HG03558 (cell line): Measurements from ENCODE around the gene CXCL16.

Source experiments
- ATAC-seq: cut with Tn5 transposase; IDR thresholded peaks from one replicate; pipeline ENCODE4 v1.9.1; 2021; ENCODE audit warnings: moderate number of reproducible peaks; ENCODE audit not compliant: unreplicated experiment; ENCODE audit errors: extremely low read depth

CXCL16 gene

DNA sequence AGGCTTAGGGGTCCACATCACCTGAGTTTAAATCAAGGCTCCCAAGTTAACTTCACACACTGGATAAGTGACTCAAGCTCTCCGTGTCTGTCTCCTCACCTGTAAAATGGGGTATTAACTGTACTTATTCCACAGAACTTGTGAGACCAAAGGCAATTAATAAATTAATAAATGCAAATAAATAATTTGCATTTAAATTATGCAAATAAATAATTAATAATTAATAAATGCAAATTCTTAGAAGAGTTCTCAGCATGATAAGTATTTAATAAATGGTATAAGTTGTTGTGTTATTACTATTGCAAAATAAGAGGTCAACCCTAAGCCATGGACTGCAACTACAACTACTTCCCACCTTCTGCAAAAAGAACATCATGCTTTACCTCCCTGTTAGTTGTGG lies 13.7 kb upstream of the CXCL16 start:
- no peak for ATAC-seq

- ATAC-seq, result no peak
Observed at GRCh38 chr17:4751932-4752331, 12.2 kb upstream of the CXCL16 start.

- no peak for ATAC-seq
Observed at GRCh38 chr17:4750606-4751005, 10.9 kb upstream of the CXCL16 start.

DNA sequence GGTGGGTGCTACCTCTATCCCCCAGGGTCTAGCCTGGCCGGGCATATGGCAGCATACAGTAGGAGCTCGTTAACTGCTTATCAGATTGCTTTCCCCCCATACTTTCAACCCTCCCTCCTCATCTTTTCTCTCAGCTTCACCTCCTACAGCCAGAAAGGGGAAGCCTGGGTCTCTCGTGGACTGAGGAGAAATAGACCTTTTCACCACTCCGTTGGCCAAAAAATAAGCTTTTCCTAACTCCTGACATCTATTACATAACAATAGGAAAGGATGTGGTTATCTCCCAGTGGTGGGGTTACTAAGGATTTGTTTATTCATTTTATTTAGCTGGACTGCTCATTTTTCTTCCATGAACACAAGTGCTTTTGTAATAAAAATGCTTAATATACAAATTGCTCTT lies 9.0 kb upstream of the CXCL16 start:
- no peak for ATAC-seq

GRCh38 chr17:4747847-4748246 lies 8.1 kb upstream of the CXCL16 start:
- ATAC-seq, result no peak

DNA sequence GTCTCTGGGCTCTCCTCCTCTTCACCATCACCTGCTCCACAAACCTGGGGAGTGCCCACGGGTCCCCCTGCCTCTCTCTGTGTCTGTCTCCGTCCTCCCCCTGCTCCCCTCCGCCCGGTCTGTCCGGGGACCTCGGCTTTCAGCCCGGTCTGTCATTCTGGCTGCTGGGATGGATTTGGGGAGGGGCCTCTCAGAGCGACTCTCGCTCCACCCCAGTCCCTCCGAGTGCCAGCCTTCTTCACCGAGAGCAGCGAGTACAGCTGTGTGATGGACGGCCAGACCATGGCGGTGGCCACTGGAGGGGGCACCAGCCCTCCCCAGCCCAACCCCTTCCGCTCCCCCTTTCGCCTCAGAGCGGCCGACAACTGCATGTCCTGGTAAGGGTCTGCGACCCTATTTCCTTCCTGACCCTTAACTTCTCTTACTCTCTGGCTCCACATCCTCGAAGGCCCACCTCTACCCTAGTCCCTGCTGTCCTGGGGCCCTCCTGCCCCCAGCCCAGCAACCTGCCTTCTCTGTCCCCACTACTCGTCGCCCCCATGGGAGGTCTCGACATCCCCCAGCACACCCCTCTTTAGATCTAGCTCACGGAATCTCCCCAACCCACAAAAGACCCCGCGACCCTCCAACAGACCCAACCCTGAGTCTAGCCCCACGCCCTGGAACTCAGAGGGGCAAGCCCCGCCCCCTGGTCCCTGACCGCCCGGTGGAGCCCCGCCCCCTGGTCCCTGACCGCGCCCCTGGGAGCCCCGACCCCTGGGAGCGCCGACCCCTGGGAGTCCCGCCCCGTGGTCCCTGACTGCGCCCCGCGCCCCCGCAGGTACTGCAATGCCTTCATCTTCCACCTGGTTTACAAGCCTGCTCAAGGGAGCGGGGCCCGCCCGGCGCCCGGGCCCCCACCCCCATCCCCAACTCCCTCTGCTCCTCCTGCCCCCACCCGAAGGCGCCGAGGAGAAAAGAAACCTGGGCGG lies 5.6 kb upstream of the CXCL16 start:
- no peak for ATAC-seq

DNA sequence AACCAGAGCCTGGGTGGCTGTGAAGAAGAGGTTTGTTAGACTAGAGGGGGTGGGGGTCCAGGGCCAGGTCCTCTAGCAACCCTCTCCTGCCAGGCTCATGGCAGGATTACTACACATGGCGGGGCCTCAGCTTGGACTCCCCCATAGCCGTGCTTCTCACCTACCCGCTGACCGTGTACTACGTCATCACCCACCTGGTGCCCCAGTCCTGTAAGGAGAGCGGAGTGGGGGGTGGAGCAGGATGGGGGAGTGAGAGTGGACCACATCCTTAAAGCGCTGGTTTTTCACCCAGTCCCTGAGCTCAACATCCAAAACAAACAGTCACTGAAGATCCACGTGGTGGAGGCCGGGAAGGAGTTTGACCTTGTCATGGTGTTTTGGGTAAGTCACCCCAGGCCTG lies 4.2 kb upstream of the CXCL16 start:
- no peak for ATAC-seq

DNA sequence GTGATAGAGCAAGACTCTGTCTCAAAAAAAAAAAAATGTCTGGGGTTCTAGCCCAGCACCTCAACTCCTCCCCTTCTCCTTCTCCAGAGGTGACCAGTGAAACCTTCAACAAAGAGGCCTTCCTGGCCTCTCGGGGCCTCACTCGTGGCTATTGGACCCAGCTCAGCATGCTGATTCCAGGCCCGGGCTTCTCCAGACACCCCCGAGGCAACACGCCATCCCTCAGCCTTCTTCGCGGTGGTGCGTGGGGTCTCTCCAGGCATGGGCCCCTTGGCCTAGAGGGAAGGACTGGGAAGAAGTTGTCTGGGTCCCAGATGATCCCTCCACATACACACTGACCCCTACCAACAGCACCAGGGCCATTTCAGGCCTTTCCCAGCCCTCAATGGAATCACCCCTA lies 3.5 kb upstream of the CXCL16 start:
- no peak for ATAC-seq

- ATAC-seq, result no peak
Observed at GRCh38 chr17:4742629-4743028, 2.9 kb upstream of the CXCL16 start.

- no peak for ATAC-seq
Observed at GRCh38 chr17:4742133-4742532, 2.4 kb upstream of the CXCL16 start.

- ATAC-seq, result no peak
Observed at GRCh38 chr17:4741544-4741943, 1.8 kb upstream of the CXCL16 start.

GRCh38 chr17:4740584-4740983 lies 856 bp upstream of the CXCL16 start:
- ATAC-seq, result no peak

GRCh38 chr17:4740025-4740351 lies 260 bp upstream of the CXCL16 start:
- no peak for ATAC-seq

- no peak for ATAC-seq
Observed at GRCh38 chr17:4738136-4739121, 1.3 kb downstream of the CXCL16 start.

DNA sequence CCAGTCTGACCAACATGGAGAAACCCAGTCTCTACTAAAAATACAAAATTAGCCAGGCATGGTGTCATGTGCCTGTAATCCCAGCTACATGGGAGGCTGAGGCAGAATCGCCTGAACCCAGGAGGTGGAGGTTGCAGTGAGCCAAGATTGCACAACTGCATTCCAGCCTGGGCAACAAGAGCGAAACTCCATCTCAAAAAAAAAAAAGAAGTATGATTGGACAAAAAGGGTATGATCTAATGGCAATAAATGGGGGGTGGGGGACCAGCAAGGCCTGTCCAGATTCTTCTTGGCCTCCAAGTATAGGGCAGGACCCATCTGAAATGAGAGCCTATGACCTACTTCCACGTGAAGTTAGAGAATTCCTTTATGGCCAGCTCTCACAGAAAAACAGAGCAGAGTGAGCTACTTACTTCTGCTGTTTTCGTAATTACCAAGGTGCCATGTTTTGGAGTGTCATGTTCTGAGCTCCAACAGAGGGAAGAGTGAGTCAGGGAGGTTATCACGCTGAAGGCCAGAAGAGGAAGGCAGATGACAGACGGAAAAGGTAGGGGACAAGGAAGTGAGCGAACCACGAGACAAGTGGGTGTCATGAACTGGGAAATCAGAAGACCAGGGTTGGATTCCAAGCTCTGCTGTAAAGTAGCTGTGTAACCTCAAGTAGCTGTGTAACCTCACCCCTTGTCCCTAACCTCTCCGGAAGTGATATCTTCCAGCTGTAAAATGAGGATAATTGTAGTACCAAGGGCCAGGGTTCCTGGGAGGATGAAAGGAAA lies 3.7 kb downstream of the CXCL16 start:
- no peak for ATAC-seq

- no peak for ATAC-seq
Observed at GRCh38 chr17:4734857-4735475, 4.8 kb downstream of the CXCL16 start.

DNA sequence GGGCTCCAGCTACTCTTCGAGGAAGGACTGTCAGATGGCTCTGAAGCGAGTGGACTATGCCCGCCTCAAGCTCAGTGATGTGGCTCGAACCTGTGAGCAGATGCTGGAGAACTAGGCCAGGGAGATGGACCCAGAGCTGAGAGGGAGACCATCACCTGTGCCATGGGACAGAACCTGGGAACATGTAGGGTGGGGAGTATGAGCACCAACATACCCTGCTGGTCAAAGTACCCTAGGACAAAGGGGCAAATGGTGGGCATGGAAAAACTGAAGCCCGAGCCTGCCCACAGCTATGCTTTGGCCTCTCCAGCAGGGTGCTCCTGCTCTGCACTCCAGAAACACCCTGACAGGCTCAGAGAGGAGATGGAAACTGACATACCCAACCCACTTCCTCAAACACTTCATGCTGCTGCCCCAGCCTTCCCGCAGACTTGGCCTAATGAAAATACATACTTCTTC lies 6.6 kb downstream of the CXCL16 start:
- no peak for ATAC-seq

DNA sequence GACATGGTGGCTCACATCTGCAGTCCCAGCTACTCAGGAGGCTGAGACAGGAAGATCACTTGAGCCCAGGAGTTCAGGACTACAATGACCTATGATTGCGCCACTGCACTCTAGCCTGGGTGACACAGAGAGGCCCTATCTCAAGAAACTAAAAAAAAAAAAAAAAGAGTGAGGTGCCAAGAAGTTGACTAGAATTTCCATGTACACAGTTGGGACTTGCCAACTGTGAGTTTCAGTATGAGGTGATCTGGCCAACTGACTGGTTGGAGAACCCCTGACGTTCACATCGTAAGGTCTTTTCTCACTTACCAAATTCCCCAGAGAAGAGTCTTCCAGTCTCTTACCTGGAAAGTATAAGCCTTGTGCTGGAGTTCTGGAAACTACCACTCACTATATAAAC lies 11.6 kb downstream of the CXCL16 start:
- ATAC-seq, result no peak

DNA sequence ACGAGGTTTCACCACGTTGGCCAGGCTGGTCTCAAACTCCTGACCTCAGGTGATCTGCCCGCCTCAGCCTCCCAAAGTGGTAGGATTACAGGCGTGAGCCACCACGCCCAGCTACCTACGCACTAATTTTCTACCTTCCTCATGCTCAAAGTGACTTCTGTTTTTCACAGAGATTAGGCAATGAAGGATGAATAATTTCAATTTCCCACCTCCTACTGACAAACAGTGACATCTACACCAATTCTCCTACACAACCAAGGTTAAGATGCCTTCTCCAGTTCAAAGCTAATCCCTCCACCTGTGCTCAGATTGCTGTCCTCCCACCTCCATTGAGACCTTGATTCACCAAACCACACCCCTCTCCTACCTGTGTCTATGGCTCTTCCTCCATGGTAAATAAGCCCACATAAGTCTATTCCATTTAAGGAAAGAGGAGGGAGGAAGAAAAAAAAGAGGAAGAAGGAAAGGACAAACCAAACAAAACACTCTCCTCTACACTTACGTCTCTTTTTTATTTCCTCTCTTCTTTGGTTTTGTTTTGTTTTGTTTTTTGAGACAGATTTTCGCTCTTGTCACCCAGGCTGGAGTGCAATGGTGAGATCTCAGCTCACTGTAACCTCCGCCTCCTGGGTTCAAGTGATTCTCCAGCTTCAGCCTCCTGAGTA lies 13.9 kb downstream of the CXCL16 start:
- ATAC-seq, result no peak
